ENCODE measurements around the gene ICAM4. TPM values are rescaled to one million over a fixed set of nuclear protein-coding genes. Genes with fewer than 3 reads are reported as not detected.

The ICAM4 gene
- total RNA-seq, 1 donor from 2014 or later = 0.20 TPM

- H3K4me3 Mint-ChIP-seq (ENCODE audit: unreplicated experiment) = peak within 1 kb of the TSS; percentile 97
- peak within 1 kb of the TSS; percentile 86 for H3K27ac Mint-ChIP-seq (ENCODE audit: unreplicated experiment)
- Histone ChIP-seq H3K27ac (ENCODE audit: low read depth, low read length) (peak within 1 kb of the TSS; percentile 75), H3K36me3 (ENCODE audit: insufficient read depth, low read length) (peaks cover 9% of the 10 kb centered on the region), H3K27me3 (ENCODE audit: insufficient read depth, low read length) (no peaks in the 10 kb centered on the region), H2AFZ (ENCODE audit: low read depth, low read length) (peak within 1 kb of the TSS; percentile 94), H3K4me1 (ENCODE audit: insufficient read depth, low read length) (peaks cover 9% of the 10 kb centered on the region), H3K79me2 (ENCODE audit: insufficient read depth, low read length) (peaks cover 23% of the 10 kb centered on the region), H3K4me3 (ENCODE audit: insufficient read depth, low read depth, low read length) (peak within 1 kb of the TSS; percentile 91), H3K9me3 (ENCODE audit: insufficient read depth, low read depth, low read length) (no peaks in the 10 kb centered on the region), H4K20me1 (ENCODE audit: insufficient read depth, low read length) (peaks cover 4% of the 10 kb centered on the region), H3K4me2 (ENCODE audit: low read length) (peak within 1 kb of the TSS; percentile 96), H3K9ac (ENCODE audit: low read length) (peak within 1 kb of the TSS; percentile 89)
- peaks cover 14% of the 10 kb centered on the region for H3K36me3 Mint-ChIP-seq (ENCODE audit: low read depth, unreplicated experiment)
- FAIRE-seq = peak; percentile 29
- DNase-seq (ENCODE audit: low read depth) = peak; percentile 97
- no peaks in the 10 kb centered on the region for H3K9me3 Mint-ChIP-seq (ENCODE audit: unreplicated experiment)
- no peak for TF ChIP-seq EZH2 (IDR thresholded peaks at IDR 0.05; ENCODE audit: insufficient read depth, low read length)
- no peak for TF ChIP-seq CTCF (IDR thresholded peaks at IDR 0.05; ENCODE audit: insufficient read depth, low read depth, low read length)
- no peaks in the 10 kb centered on the region for H3K4me1 Mint-ChIP-seq (ENCODE audit: low read depth, unreplicated experiment)
- H3K27me3 Mint-ChIP-seq (ENCODE audit: low read depth, unreplicated experiment) = no peaks in the 10 kb centered on the region
These were observed 34.7 kb upstream of the ICAM4 start, which contains the start of gene MRPL4 for GRCh38 chr19:10251792-10252694. TSS of gene MRPL4 (plus strand) at chr19:10252214. CDS start at chr19:10252254, 40 bp downstream.

- H3K79me2 ChIP-seq (ENCODE audit: insufficient read depth, low read length) = peaks cover 23% of the 10 kb centered on the region
- Mint-ChIP-seq H3K36me3 (ENCODE audit: low read depth, unreplicated experiment) (peaks cover 21% of the 10 kb centered on the region), H3K4me3 (ENCODE audit: unreplicated experiment) (peak overlapping the region; percentile 97), H3K27ac (ENCODE audit: unreplicated experiment) (peak overlapping the region; percentile 86), H3K27me3 (ENCODE audit: low read depth, unreplicated experiment) (no peaks in the 10 kb centered on the region), H3K9me3 (ENCODE audit: unreplicated experiment) (no peaks in the 10 kb centered on the region), H3K4me1 (ENCODE audit: low read depth, unreplicated experiment) (no peaks in the 10 kb centered on the region)
- no peaks in the 10 kb centered on the region for H3K9me3 ChIP-seq (ENCODE audit: insufficient read depth, low read depth, low read length)
- FAIRE-seq = no peak
- H3K4me3 ChIP-seq (ENCODE audit: insufficient read depth, low read depth, low read length) = peak overlapping the region; percentile 91
- peak overlapping the region; percentile 89 for H3K9ac ChIP-seq (ENCODE audit: low read length)
- H3K27ac ChIP-seq (ENCODE audit: low read depth, low read length) = peak overlapping the region; percentile 75
- no peaks in the 10 kb centered on the region for H3K27me3 ChIP-seq (ENCODE audit: insufficient read depth, low read length)
- H3K36me3 ChIP-seq (ENCODE audit: insufficient read depth, low read length) = peaks cover 13% of the 10 kb centered on the region
- peak overlapping the region; percentile 96 for H3K4me2 ChIP-seq (ENCODE audit: low read length)
- DNase-seq (ENCODE audit: low read depth) = no peak
- TF ChIP-seq CTCF (IDR thresholded peaks at IDR 0.05; ENCODE audit: insufficient read depth, low read depth, low read length) = no peak
- TF ChIP-seq EZH2 (IDR thresholded peaks at IDR 0.05; ENCODE audit: insufficient read depth, low read length) = no peak
- peaks cover 8% of the 10 kb centered on the region for H4K20me1 ChIP-seq (ENCODE audit: insufficient read depth, low read length)
- H2AFZ ChIP-seq (ENCODE audit: low read depth, low read length) = peak overlapping the region; percentile 94
- peaks cover 9% of the 10 kb centered on the region for H3K4me1 ChIP-seq (ENCODE audit: insufficient read depth, low read length)
These were observed 34.0 kb upstream of the ICAM4 start for GRCh38 chr19:10252707-10253106.

Data from astrocyte (in vitro differentiated cells and primary cell).